Measurements from ENCODE around the gene GSE1.

Gene GSE1

DNA sequence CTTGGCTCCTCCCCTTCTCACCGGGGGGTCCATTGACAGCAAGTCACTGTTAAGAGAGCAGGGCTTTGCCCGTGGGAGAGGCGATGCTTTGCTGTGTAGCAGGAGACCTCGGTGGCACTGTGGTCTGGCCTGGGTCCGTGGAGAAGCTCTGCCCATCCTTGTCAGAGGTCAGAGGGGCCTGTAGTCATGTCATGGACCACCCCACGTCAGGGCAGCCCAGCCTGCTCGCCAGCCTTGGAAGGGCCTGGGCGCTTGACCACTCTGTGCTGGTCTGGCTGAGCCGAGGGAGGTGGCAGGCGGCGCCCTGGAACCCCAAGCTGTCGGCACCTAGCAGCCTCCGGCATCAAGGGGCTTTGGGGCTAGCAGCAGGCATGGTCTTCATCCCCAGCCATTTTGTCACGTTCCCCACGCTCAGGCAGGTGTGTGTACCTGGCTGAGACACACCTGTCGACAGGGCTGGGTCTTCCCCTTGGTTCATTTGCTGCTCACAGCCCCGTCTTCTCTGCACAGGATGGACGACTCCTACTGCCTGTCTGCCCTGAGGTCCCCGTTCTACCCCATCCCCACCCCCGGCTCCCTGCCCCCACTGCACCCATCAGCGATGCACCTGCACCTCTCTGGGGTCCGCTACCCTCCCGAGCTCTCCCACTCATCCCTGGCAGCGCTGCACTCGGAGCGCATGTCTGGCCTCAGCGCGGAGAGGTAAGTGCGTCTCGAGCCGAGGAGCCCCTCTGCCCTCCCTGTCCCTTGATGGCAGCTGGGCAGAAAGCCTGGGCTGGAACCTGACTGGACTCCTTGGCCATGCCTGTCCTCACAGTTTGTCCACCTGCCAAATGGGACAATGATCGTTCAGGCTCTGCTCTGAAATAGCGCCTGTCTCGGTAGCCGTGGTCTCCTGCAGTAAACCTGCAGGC is 42.4 kb downstream of the GSE1 start:
- TF ChIP-seq GATA1 (IDR thresholded peaks at IDR 0.05; ENCODE audit: low read depth, low read length), result no peak
- no peak for TF ChIP-seq POLR2A (IDR thresholded peaks at IDR 0.05; ENCODE audit: low read length)
- no peak for DNase-seq

DNA sequence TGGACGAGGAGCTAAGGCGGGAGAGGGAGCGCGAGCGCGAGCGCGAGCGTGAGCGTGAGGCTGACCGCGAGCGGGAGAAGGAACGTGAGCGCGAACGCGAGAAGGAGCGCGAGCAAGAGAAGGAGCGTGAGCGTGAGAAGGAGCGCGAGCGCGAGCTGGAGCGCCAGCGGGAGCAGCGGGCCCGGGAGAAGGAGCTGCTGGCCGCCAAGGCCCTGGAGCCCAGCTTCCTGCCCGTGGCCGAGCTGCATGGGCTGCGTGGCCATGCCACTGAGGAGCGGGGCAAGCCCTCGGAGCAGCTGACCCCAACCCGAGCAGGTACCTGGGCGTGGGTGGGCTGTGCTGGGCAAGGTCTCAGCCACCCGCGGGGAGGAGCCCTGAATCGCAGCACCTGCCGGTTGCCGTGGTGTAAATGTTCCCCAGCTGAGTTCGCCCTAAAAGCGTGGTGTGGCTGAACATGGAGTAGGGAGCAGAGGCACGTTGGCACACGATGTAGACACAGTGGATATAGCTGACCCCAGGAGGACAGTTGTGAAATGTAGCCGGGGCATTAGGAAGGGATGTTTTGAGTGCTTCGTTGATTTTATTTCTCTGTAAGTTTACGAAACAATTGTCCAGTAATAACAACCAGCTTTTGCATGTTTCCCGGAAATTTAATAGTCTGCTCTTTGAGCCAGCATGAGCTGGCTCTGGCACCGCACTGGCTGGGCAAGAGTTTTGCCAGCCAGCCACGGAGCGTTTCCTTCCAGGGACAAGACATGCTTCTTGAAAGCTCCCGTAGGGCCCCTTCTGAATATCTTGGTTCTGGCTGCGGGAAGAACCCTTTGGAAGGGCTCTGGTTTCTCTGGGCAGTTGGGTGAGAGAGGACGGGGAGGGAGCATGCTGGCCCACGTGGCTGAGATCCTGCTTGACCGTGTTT is 43.5 kb downstream of the GSE1 start:
- DNase-seq, result no peak
- TF ChIP-seq POLR2A (IDR thresholded peaks at IDR 0.05; ENCODE audit: low read length), result no peak
- no peak for TF ChIP-seq GATA1 (IDR thresholded peaks at IDR 0.05; ENCODE audit: low read depth, low read length)

GRCh38 chr16:85657267-85657650 is 44.1 kb downstream of the GSE1 start:
- no peak for DNase-seq
- TF ChIP-seq POLR2A (IDR thresholded peaks at IDR 0.05; ENCODE audit: low read length), result no peak
- TF ChIP-seq GATA1 (IDR thresholded peaks at IDR 0.05; ENCODE audit: low read depth, low read length), result no peak

DNA sequence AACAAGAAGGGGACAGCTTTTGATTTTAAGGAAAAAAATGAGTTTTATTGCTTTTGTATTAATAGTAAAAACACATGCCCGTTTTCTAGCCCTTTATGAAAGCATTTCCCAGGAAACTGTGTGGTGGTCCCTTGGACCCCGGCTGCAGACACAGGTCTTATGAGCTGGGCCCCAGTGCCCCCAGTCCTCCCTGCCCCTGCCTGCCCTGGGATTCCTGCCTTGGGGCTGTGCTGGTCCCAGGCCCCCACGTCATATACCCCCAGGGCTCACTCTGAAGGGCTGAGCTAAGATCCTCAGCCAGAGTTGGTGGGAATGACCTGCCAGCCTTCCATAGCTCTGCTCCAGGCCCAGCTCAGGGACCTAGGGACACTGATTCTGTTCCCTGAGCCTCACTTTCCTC is 44.9 kb downstream of the GSE1 start:
- no peak for TF ChIP-seq GATA1 (IDR thresholded peaks at IDR 0.05; ENCODE audit: low read depth, low read length)
- TF ChIP-seq POLR2A (IDR thresholded peaks at IDR 0.05; ENCODE audit: low read length), result no peak
- no peak for DNase-seq

DNA sequence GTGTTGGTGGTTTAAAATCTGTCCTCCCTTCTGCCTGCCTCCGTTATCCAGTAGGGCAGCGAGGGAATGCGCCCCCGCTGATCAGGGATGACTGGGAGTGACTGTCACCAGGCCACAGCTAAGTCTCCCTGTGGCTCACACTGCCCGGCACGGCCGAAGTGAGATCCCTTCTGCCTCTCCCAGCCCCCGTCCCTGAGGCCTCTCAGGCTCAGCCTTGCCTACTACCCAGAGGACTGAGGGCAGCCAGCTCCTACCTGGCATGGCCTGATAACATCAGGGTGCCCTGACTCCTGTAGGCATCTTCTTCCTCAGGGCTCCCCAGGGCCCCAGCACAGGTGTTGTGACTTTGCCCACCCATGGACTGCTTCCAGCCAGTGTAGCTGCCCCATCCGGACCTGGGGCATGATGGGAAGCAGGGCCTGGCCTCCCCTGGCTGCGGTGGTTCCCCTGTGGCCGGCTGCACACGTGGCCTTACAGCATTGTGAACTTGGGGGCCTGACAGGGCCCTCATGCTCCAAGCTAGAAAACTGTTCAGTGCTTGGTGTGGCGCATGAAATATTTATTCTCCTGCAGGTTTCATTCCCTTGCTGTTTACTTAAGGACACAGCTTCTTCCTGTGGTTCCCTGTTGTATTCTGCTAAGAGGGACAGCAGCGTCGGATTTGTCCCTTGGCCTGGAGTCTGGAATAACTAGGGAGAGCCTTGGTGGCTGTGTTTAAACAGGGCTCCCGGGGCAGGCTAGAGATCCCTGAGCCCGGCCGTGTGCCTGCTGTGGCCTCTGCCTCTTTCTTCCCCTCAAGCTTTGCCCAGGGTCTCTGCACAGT is 45.6 kb downstream of the GSE1 start:
- DNase-seq, result no peak
- no peak for TF ChIP-seq POLR2A (IDR thresholded peaks at IDR 0.05; ENCODE audit: low read length)
- no peak for TF ChIP-seq GATA1 (IDR thresholded peaks at IDR 0.05; ENCODE audit: low read depth, low read length)

DNA sequence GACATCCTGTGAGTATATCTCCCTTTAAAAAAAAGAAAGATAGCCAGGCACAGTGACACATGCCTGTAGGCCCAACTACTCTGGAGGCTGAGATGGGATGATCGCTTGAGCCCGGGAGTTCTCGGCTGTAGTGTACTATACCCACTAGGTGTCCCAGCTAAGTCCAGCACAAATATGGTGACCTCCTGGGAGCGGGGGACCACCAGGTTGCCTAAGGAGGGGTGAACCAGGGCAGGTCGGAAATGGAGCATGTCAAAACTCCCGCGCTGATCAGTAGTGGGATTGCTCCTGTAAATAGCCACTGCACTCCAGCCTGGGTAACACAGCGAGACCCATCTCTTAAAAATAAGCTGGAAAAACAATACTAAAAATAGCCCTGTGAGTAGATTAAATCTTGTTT is 46.2 kb downstream of the GSE1 start:
- TF ChIP-seq GATA1 (IDR thresholded peaks at IDR 0.05; ENCODE audit: low read depth, low read length) (no peak), POLR2A (IDR thresholded peaks at IDR 0.05; ENCODE audit: low read length) (no peak)
- no peak for DNase-seq

- DNase-seq, result peak; percentile 77 to 86
- TF ChIP-seq POLR2A (IDR thresholded peaks at IDR 0.05; ENCODE audit: low read length) (no peak), GATA1 (IDR thresholded peaks at IDR 0.05; ENCODE audit: low read depth, low read length) (no peak)
These were observed 46.8 kb downstream of the GSE1 start for GRCh38 chr16:85659805-85660511.

DNA sequence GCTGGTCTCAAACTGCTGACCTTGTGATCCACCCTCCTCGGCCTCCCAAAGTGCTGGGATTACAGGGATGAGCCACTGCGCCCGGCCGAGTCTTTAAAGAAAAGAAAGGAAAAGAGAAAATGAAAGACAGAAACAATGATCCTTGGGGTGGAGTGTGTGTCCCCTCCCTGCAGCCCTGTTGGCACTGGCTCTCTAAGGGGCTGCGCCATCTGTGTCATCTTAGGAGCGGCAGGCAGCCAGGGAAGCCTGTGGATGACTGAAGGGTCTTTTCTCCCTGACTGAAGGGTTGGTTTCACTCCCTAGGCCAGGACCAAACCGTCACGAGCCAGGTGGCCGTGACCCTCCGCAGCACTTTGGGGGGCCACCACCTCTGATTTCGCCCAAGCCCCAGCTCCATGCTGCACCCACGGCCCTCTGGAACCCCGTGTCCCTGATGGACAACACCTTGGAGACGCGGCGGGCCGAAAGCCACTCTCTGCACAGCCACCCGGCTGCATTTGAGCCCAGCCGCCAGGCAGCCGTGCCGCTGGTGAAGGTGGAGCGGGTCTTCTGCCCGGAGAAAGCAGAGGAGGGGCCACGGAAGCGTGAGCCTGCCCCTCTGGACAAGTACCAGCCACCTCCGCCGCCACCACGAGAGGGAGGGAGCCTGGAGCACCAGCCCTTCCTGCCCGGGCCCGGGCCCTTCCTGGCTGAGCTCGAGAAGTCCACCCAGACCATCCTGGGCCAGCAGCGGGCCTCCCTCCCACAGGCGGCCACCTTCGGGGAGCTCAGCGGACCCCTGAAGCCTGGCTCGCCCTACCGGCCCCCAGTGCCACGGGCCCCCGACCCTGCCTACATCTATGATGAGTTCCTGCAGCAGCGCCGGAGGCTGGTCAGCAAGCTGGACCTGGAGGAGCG is 48.0 kb downstream of the GSE1 start:
- TF ChIP-seq POLR2A (IDR thresholded peaks at IDR 0.05; ENCODE audit: low read length) (no peak), GATA1 (IDR thresholded peaks at IDR 0.05; ENCODE audit: low read depth, low read length) (no peak)
- no peak for DNase-seq

GRCh38 chr16:85661740-85662481 is 48.8 kb downstream of the GSE1 start:
- TF ChIP-seq POLR2A (IDR thresholded peaks at IDR 0.05; ENCODE audit: low read length) (no peak), GATA1 (IDR thresholded peaks at IDR 0.05; ENCODE audit: low read depth, low read length) (no peak)
- DNase-seq, result no peak

DNA sequence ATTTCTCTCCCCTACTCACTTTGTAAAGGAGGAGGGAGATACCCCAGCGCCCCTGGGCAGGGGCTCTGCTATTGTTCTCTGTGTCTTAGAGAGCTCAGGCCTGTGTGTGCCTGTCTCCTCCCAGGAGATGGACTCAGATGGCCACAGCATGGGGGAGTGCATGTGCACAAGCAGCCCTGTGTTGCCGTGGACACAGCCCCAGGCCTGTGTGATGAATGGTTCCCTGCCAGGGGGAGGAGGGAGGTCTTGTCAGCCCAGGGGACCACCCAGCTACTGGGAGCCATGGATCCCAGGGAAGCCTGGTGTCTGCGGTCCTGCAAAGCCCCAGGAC is 49.3 kb downstream of the GSE1 start:
- TF ChIP-seq POLR2A (IDR thresholded peaks at IDR 0.05; ENCODE audit: low read length) (no peak), GATA1 (IDR thresholded peaks at IDR 0.05; ENCODE audit: low read depth, low read length) (no peak)
- DNase-seq, result no peak

GRCh38 chr16:85662976-85663830 is 50.1 kb downstream of the GSE1 start:
- no peak for TF ChIP-seq GATA1 (IDR thresholded peaks at IDR 0.05; ENCODE audit: low read depth, low read length)
- DNase-seq, result no peak
